H9 (cell line): ENCODE results near the gene KCNAB1. TPM values are rescaled to one million over a fixed set of nuclear protein-coding genes. Genes with fewer than 3 reads are reported as not detected.

ENCODE experiments used
- DNase-seq: peaks from one replicate; pipeline ENCODE4 v3.0.0-alpha.2; 2017
- H2AFZ ChIP-seq: one replicate; pipeline ENCODE4 v1.6.1; 2013; ENCODE audit warnings: mild to moderate bottlenecking, low read length, control low read depth, moderate library complexity
- H2AK5ac ChIP-seq: 2 replicates; pipeline ENCODE4 v1.6.1; 2013; ENCODE audit warnings: low read length, control low read depth, mixed read lengths; ENCODE audit not compliant: insufficient read length
- H2BK120ac ChIP-seq: one replicate; pipeline ENCODE4 v1.6.1; 2013; ENCODE audit warnings: low read depth, mild to moderate bottlenecking, low read length, control low read depth, inconsistent platforms; ENCODE audit not compliant: poor library complexity, severe bottlenecking
- H2BK12ac ChIP-seq: 2 replicates; pipeline ENCODE4 v1.6.1; 2013; ENCODE audit warnings: low read length, control low read depth, mixed read lengths, low read depth; ENCODE audit not compliant: insufficient read length
- H2BK15ac ChIP-seq: 2 replicates; pipeline ENCODE4 v1.6.1; 2013; ENCODE audit warnings: low read depth, low read length, control low read depth
- H2BK20ac ChIP-seq: one replicate; pipeline ENCODE4 v1.6.1; 2013; ENCODE audit warnings: low read depth, mild to moderate bottlenecking, low read length, control low read depth, inconsistent platforms; ENCODE audit not compliant: poor library complexity, severe bottlenecking
- H2BK5ac ChIP-seq: 2 replicates; pipeline ENCODE4 v1.6.1; 2013; ENCODE audit warnings: low read length, control low read depth, mixed read lengths; ENCODE audit not compliant: insufficient read length
- H3K14ac ChIP-seq: 2 replicates; pipeline ENCODE4 v1.6.1; 2013; ENCODE audit warnings: low read length, control low read depth; ENCODE audit not compliant: insufficient read depth
- H3K18ac ChIP-seq: 2 replicates; pipeline ENCODE4 v1.6.1; 2013; ENCODE audit warnings: low read depth, mild to moderate bottlenecking, mixed read lengths, low read length, control low read depth; ENCODE audit not compliant: insufficient read length
- H3K23ac ChIP-seq: 2 replicates; pipeline ENCODE4 v1.6.1; 2013; ENCODE audit warnings: low read length, control low read depth, mixed read lengths, low read depth; ENCODE audit not compliant: insufficient read length
- H3K23me2 ChIP-seq: 2 replicates; pipeline ENCODE4 v1.6.1; 2013; ENCODE audit warnings: low read depth, mild to moderate bottlenecking, mixed read lengths, low read length, control low read depth; ENCODE audit not compliant: insufficient read length, poor library complexity, severe bottlenecking
- H3K27ac ChIP-seq: 2 replicates; pipeline ENCODE4 v1.5.1; 2013; ENCODE audit warnings: low read length, control low read depth, mixed read lengths, low read depth; ENCODE audit not compliant: insufficient read length
- H3K27me3 ChIP-seq: 2 replicates; pipeline ENCODE4 v1.6.1; 2013; ENCODE audit warnings: low read length, control low read depth, inconsistent platforms; ENCODE audit not compliant: insufficient read depth
- H3K4ac ChIP-seq: 2 replicates; pipeline ENCODE4 v1.6.1; 2013; ENCODE audit warnings: low read depth, mild to moderate bottlenecking, control low read depth, inconsistent platforms, low read length, moderate library complexity
- H3K4me1 ChIP-seq: 2 replicates; pipeline ENCODE4 v1.6.1; 2013; ENCODE audit warnings: low read length, control low read depth, inconsistent platforms; ENCODE audit not compliant: insufficient read depth
- H3K4me2 ChIP-seq: 2 replicates; pipeline ENCODE4 v1.6.1; 2013; ENCODE audit warnings: low read length, control low read depth, mixed read lengths; ENCODE audit not compliant: insufficient read length, insufficient read depth
- H3K56ac ChIP-seq: 2 replicates; pipeline ENCODE4 v1.6.1; 2013; ENCODE audit warnings: low read depth, mild to moderate bottlenecking, mixed read lengths, low read length, control low read depth; ENCODE audit not compliant: insufficient read length
- H3K79me1 ChIP-seq: 2 replicates; pipeline ENCODE4 v1.6.1; 2013; ENCODE audit warnings: low read depth, mild to moderate bottlenecking, moderate library complexity, low read length, control low read depth, inconsistent platforms; ENCODE audit not compliant: insufficient read depth, poor library complexity, severe bottlenecking
- H3K79me2 ChIP-seq: 2 replicates; pipeline ENCODE4 v1.6.1; 2013; ENCODE audit warnings: low read length, control low read depth, inconsistent platforms; ENCODE audit not compliant: insufficient read depth
- H3K9ac ChIP-seq: 2 replicates; pipeline ENCODE4 v1.6.1; 2013; ENCODE audit warnings: low read length, control low read depth, mixed read lengths; ENCODE audit not compliant: insufficient read length; ENCODE audit errors: extremely low read depth
- H3K9me3 ChIP-seq: one replicate; pipeline ENCODE4 v1.6.1; 2013; ENCODE audit warnings: low read depth, low read length, inconsistent platforms; ENCODE audit not compliant: control insufficient read depth
- H3T11ph ChIP-seq: one replicate; pipeline ENCODE4 v1.6.1; 2013; ENCODE audit warnings: mild to moderate bottlenecking, low read length, control low read depth, inconsistent platforms
- H4K20me1 ChIP-seq: one replicate; pipeline ENCODE4 v1.6.1; 2013; ENCODE audit not compliant: control insufficient read depth, insufficient read length, insufficient read depth
- H4K5ac ChIP-seq: 2 replicates; pipeline ENCODE4 v1.6.1; 2013; ENCODE audit warnings: low read depth, mild to moderate bottlenecking, mixed read lengths, low read length, control low read depth; ENCODE audit not compliant: insufficient read length
- H4K8ac ChIP-seq: replicated peaks from 2 replicates; pipeline ENCODE4 v1.6.1; 2013; ENCODE audit warnings: low read length, control low read depth, mixed read lengths, low read depth; ENCODE audit not compliant: insufficient read length
- H4K91ac ChIP-seq: 2 replicates; pipeline ENCODE4 v1.6.1; 2013; ENCODE audit warnings: low read depth, mild to moderate bottlenecking, moderate library complexity, mixed read lengths, low read length, control low read depth; ENCODE audit not compliant: insufficient read length
- H3K27ac Mint-ChIP-seq, 3 experiments: 2 replicates in 2 of 3; 3 replicates in 1 of 3; pipeline ENCODE4 v1.8.0; 2020 to 2021; ENCODE audit warnings: mixed read lengths in 3 of 3, mild to moderate bottlenecking in 1 of 3, moderate library complexity in 1 of 3
- H3K27me3 Mint-ChIP-seq: 2 replicates; pipeline ENCODE4 v1.8.0; 2021; ENCODE audit warnings: low read depth, mild to moderate bottlenecking, moderate library complexity, mixed read lengths
- H3K36me3 Mint-ChIP-seq, 3 experiments: 2 replicates in 2 of 3; 3 replicates in 1 of 3; pipeline ENCODE4 v1.8.0; 2020 to 2021; ENCODE audit warnings: low read depth in 3 of 3, mixed read lengths in 3 of 3; ENCODE audit not compliant: insufficient read depth in 1 of 3
- H3K4me1 Mint-ChIP-seq, 2 experiments: 2 replicates each; pipeline ENCODE4 v1.8.0; 2020; ENCODE audit warnings: mixed read lengths in 2 of 2
- H3K4me3 Mint-ChIP-seq, 2 experiments: 2 replicates in 1 of 2; 3 replicates in 1 of 2; pipeline ENCODE4 v1.8.0; 2020 to 2021; ENCODE audit warnings: mild to moderate bottlenecking in 2 of 2, mixed read lengths in 2 of 2, moderate library complexity in 1 of 2
- H3K9me3 Mint-ChIP-seq, 2 experiments: 2 replicates in 1 of 2; 3 replicates in 1 of 2; pipeline ENCODE4 v1.8.0; 2020; ENCODE audit warnings: mild to moderate bottlenecking in 2 of 2, mixed read lengths in 2 of 2, moderate library complexity in 1 of 2
- WGBS: extraction: QIAGEN DNeasy Blood & Tissue Kit; methylation state at CpG from one replicate; pipeline ENCODE4 v1.1.7; 2013; ENCODE audit warnings: missing lambda C conversion rate, low lambda C conversion rate, mixed read lengths; ENCODE audit not compliant: insufficient read length; ENCODE audit errors: extremely low coverage; 5-methylcytosine and 5-hydroxymethylcytosine counted together
- total RNA-seq: library from RNA; stranded (reverse); gene quantifications from 2 replicates; pipeline ENCODE4 v1.2.1, GENCODE V29; 2021
- TF ChIP-seq, protein P1 (sequence below): fragments of 200-600 bp; sonication (generic); conservative IDR thresholded peaks from 3 replicates; pipeline ENCODE4 v1.8.0; 2021; ENCODE audit warnings: antibody characterized with exemption, mild to moderate bottlenecking

Gene KCNAB1
- total RNA-seq, 1 experiment from 2014 or later, result 3.7 TPM

DNA sequence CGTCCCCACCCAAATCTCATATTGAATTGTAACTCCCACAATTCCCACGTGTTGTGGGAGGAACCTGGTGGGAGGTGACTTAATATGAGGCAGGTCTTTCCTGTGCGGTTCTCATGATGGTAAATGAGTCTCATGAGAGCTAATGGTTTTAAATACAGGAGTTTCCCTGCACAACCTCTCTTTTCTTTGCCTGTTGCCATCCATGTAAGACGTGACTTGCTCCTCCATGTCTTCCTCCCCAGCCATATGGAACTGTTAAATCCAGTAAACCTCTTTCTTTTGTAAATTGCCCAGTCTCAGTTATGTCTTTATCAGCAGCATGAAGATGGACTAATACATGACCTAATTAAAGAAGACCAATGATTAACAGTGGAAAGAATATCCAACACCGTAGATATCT lies 377.9 kb downstream of the KCNAB1 start:
- H2BK20ac ChIP-seq, result no peak overlapping the region
- no peak overlapping the region for H2BK12ac ChIP-seq
- no peak overlapping the region for H3K14ac ChIP-seq
- no peaks in the 10 kb centered on the region for H3K27me3 ChIP-seq
- no peak overlapping the region for H3K23ac ChIP-seq
- no peak for DNase-seq
- no peak overlapping the region for H2AK5ac ChIP-seq
- no peak overlapping the region for H2AFZ ChIP-seq
- Mint-ChIP-seq H3K4me3 (no peak overlapping the region), H3K9me3 (peaks cover 5 to 11% of the 10 kb centered on the region in 2 experiments; a peak in 4 of 5 replicates), H3K4me1 (peaks cover 0 to 4% of the 10 kb centered on the region in 2 experiments; a peak in 1 of 4 replicates), H3K36me3 (peaks cover 0 to 7% (median 3%) of the 10 kb centered on the region in 3 experiments; a peak in 4 of 7 replicates), H3K27ac (no peak overlapping the region), H3K27me3 (no peaks in the 10 kb centered on the region; the same call in 1 of the 2 replicates)
- no peaks in the 10 kb centered on the region for H3K79me1 ChIP-seq
- no CpG with 5 or more reads among the region's 5 CpGs for WGBS
- H4K20me1 ChIP-seq, result no peaks in the 10 kb centered on the region
- no peak overlapping the region for H3K18ac ChIP-seq
- no peaks in the 10 kb centered on the region for H3K4me1 ChIP-seq
- H3K4ac ChIP-seq, result no peak overlapping the region
- no peak overlapping the region for H2BK120ac ChIP-seq
- no peak overlapping the region for H3K56ac ChIP-seq
- H3K4me2 ChIP-seq, result no peak overlapping the region
- no peak overlapping the region for H4K91ac ChIP-seq
- H3K9me3 ChIP-seq, result no peaks in the 10 kb centered on the region
- no peak overlapping the region for H3K9ac ChIP-seq
- H4K8ac ChIP-seq, result no peak overlapping the region
- H4K5ac ChIP-seq, result no peak overlapping the region
- H3T11ph ChIP-seq, result no peak overlapping the region
- no peak overlapping the region for H2BK5ac ChIP-seq
- H3K23me2 ChIP-seq, result no peaks in the 10 kb centered on the region
- no peak overlapping the region for H2BK15ac ChIP-seq
- TF ChIP-seq, protein P1, sequence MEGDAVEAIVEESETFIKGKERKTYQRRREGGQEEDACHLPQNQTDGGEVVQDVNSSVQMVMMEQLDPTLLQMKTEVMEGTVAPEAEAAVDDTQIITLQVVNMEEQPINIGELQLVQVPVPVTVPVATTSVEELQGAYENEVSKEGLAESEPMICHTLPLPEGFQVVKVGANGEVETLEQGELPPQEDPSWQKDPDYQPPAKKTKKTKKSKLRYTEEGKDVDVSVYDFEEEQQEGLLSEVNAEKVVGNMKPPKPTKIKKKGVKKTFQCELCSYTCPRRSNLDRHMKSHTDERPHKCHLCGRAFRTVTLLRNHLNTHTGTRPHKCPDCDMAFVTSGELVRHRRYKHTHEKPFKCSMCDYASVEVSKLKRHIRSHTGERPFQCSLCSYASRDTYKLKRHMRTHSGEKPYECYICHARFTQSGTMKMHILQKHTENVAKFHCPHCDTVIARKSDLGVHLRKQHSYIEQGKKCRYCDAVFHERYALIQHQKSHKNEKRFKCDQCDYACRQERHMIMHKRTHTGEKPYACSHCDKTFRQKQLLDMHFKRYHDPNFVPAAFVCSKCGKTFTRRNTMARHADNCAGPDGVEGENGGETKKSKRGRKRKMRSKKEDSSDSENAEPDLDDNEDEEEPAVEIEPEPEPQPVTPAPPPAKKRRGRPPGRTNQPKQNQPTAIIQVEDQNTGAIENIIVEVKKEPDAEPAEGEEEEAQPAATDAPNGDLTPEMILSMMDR, result no peak
- no peak overlapping the region for H3K27ac ChIP-seq
- no peaks in the 10 kb centered on the region for H3K79me2 ChIP-seq
